Aortic smooth muscle cell (primary cell): ENCODE measurements around the gene MC4R. TPM values are rescaled to one million over a fixed set of nuclear protein-coding genes. Genes with fewer than 3 reads are reported as not detected.

Experiments
- total RNA-seq: library from RNA; depleted of rRNA; stranded (reverse); fragments of >200 nt; gene quantifications from 2 replicates; pipeline ENCODE4 v1.2.3, GENCODE V29; 2014

Gene MC4R
- not detected in 2 replicates for total RNA-seq

GRCh38 chr18:60372596-60372995 lies at the start of gene MC4R:
MC4R (minus strand) TSS chr18:60372775; CDS start chr18:60372349, 426 bp downstream.

